Measurements from ENCODE around the gene OBSCN. TPM values are rescaled to one million over a fixed set of nuclear protein-coding genes. Genes with fewer than 3 reads are reported as not detected.

OBSCN gene
- total RNA-seq, 1 donor from 2014 or later: 9.5 TPM

GRCh38 chr1:228408041-228408868 lies 200.4 kb downstream of the OBSCN start:
- DNase-seq: no peak

GRCh38 chr1:228408869-228409805 lies 201.3 kb downstream of the OBSCN start:
- no peak for DNase-seq

- DNase-seq: no peak
Measured at GRCh38 chr1:228410015-228410414, 202.2 kb downstream of the OBSCN start.

- DNase-seq: no peak
Measured at GRCh38 chr1:228410671-228411070, 202.8 kb downstream of the OBSCN start.

GRCh38 chr1:228411121-228411520 lies 203.3 kb downstream of the OBSCN start:
- DNase-seq: no peak

- no peak for DNase-seq
Measured at GRCh38 chr1:228411548-228412430, 203.9 kb downstream of the OBSCN start.

- no peak for DNase-seq
Measured at GRCh38 chr1:228413241-228414010, 205.6 kb downstream of the OBSCN start.

GRCh38 chr1:228414511-228415211 lies 206.8 kb downstream of the OBSCN start:
- DNase-seq: no peak

- DNase-seq: no peak
Measured at GRCh38 chr1:228415221-228415620, 207.4 kb downstream of the OBSCN start.

GRCh38 chr1:228415853-228416216 lies 208.0 kb downstream of the OBSCN start:
- DNase-seq: no peak

GRCh38 chr1:228416217-228416933 lies 208.5 kb downstream of the OBSCN start, which contains the start of gene TRIM17:
Gene TRIM17 (minus strand): TSS chr1:228416861. CDS start chr1:228415072, 1,789 bp downstream.
- DNase-seq: peak; percentile 31

GRCh38 chr1:228417061-228417460 lies 209.2 kb downstream of the OBSCN start:
- DNase-seq: no peak

GRCh38 chr1:228417483-228418203 lies 209.8 kb downstream of the OBSCN start:
- DNase-seq: no peak

GRCh38 chr1:228420968-228421826 lies 213.4 kb downstream of the OBSCN start:
- no peak for DNase-seq

GRCh38 chr1:228423404-228424053 lies 215.7 kb downstream of the OBSCN start:
- no peak for DNase-seq

GRCh38 chr1:228424685-228425660 lies 217.1 kb downstream of the OBSCN start:
- DNase-seq: no peak

All from dermis blood vessel endothelial cell (primary cell).